ENCODE measurements around the gene YJEFN3.

YJEFN3 gene

GRCh38 chr19:19507354-19507753 is 21.4 kb upstream of the YJEFN3 start:
- no peak for TF ChIP-seq BHLHE40 (IDR thresholded peaks at IDR 0.05; ENCODE audit: borderline replicate concordance)
- TF ChIP-seq ZNF384 (IDR thresholded peaks at IDR 0.05): no peak
- TF ChIP-seq SUZ12 (IDR thresholded peaks at IDR 0.05): no peak
- TF ChIP-seq FOXM1 (IDR thresholded peaks at IDR 0.05; ENCODE audit: borderline replicate concordance): no peak
- no peak for TF ChIP-seq FOXK2 (IDR thresholded peaks at IDR 0.05)
- TF ChIP-seq TARDBP (IDR thresholded peaks at IDR 0.05): no peak
- TF ChIP-seq HDGF (IDR thresholded peaks at IDR 0.05; ENCODE audit: borderline replicate concordance): no peak
- no peak for TF ChIP-seq FOXA1 (IDR thresholded peaks at IDR 0.05)
- no peak for TF ChIP-seq CTBP1 (IDR thresholded peaks at IDR 0.05; ENCODE audit: borderline replicate concordance)
- TF ChIP-seq ARNT (IDR thresholded peaks at IDR 0.05): no peak
- ChIA-PET POLR2A (interaction anchor here (1.6 kb wide), 1 partner anchor 9 kb away, joined by 5 read pairs; the partner anchor contains the start of genes NDUFA13 and TSSK6), CTCF (no interaction called here)
- DNase-seq (ENCODE audit: extremely low spot score): no peak

DNA sequence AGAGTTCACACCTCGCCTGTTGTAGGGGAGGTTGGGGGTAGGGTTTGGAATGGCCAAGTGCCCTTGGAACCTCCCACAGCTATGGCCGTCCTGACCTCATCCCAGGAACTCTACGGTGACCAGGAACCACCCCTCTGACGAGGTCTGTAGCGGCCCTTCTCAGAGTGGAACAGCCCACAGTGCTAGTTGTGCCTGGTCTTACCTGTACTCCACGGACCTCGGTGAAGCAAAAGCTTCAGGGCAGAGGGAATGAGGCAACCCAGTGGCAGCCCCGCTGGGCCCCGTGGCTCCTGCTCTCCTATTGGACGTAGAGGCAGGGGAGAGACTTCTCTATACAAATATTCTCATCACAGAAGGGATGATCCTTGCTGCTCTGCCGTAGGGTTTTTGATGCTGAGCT is 20.5 kb upstream of the YJEFN3 start:
- POLR2A ChIA-PET: no interaction called here
- TF ChIP-seq SUZ12 (IDR thresholded peaks at IDR 0.05) (no peak), L3MBTL2 (conservative IDR thresholded peaks at IDR 0.05) (no peak), TARDBP (IDR thresholded peaks at IDR 0.05) (no peak)
- CTCF ChIA-PET: no interaction called here
- DNase-seq (ENCODE audit: extremely low spot score): no peak

GRCh38 chr19:19510432-19510831 is 18.3 kb upstream of the YJEFN3 start:
- TF ChIP-seq TARDBP (IDR thresholded peaks at IDR 0.05) (no peak), SUZ12 (IDR thresholded peaks at IDR 0.05) (no peak), SP1 (IDR thresholded peaks at IDR 0.05) (no peak), L3MBTL2 (conservative IDR thresholded peaks at IDR 0.05) (no peak), NFRKB (IDR thresholded peaks at IDR 0.05) (no peak), BHLHE40 (IDR thresholded peaks at IDR 0.05; ENCODE audit: borderline replicate concordance) (no peak), CTBP1 (IDR thresholded peaks at IDR 0.05; ENCODE audit: borderline replicate concordance) (no peak)
- CTCF ChIA-PET: interaction anchor here (0.6 kb wide), 1 partner anchor 68 kb away, joined by 3 read pairs; no protein-coding TSS in a partner anchor
- DNase-seq (ENCODE audit: extremely low spot score): no peak
- POLR2A ChIA-PET: no interaction called here

DNA sequence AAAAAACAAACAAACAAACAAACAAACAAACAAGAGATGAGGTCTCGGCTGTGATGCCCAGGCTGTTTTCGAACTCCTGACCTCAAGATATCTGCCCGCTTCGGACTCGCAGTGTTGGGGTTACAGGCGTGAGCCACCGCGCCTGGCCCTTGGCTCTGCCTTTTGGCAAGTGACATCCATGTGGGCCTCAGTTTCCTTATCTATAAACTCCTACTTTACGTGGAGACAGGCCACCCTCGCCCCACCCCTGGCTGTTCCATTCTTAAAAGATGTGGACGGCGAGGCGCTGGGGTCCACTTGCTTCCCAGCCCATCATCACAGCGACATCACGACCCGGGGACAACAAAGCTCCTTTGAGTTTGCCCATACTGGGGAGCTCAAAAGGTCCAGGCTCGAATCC is 15.0 kb upstream of the YJEFN3 start:
- TF ChIP-seq PKNOX1 (IDR thresholded peaks at IDR 0.05) (no peak), SP1 (IDR thresholded peaks at IDR 0.05) (no peak), FOXA1 (IDR thresholded peaks at IDR 0.05) (no peak), NFRKB (IDR thresholded peaks at IDR 0.05) (no peak), ELF4 (IDR thresholded peaks at IDR 0.05) (no peak), L3MBTL2 (conservative IDR thresholded peaks at IDR 0.05) (no peak), LEF1 (IDR thresholded peaks at IDR 0.05; ENCODE audit: borderline replicate concordance) (no peak), FOXK2 (IDR thresholded peaks at IDR 0.05) (no peak), FOXM1 (IDR thresholded peaks at IDR 0.05; ENCODE audit: borderline replicate concordance) (no peak)
- ChIA-PET CTCF (no interaction called here), POLR2A (interaction anchor here (0.6 kb wide), 1 partner anchor 70 kb away, joined by 3 read pairs; no protein-coding TSS in a partner anchor)
- DNase-seq (ENCODE audit: extremely low spot score): no peak

DNA sequence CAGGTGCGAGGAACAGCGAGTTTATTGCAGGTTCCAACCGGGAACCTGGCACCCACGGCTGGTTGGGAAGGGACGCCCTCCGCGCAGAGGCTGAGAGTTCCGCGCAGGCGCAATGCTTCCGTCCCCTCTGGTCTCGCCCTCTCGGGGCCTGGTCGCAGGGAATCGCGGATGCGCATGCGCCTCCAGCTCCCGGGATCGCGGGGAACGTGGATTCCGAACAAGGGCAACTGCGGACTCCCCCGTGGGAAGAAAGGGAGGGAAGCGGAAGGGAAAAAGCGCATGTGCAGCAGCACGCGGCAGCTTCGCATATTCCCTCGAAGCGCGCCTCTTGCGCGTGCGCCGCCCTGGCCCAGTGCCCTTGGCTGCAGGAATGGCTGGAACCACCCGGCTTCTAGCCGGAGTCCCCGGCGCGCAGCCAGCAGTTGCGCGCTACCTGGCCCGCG is 14.5 kb upstream of the YJEFN3 start:
- ChIA-PET CTCF (no interaction called here), POLR2A (interaction anchor here (0.6 to 1.3 kb wide), 2 partner anchors 9 to 70 kb away, joined by 3 to 5 read pairs; no protein-coding TSS in a partner anchor)
- TF ChIP-seq SUZ12 (IDR thresholded peaks at IDR 0.05): no peak
- TF ChIP-seq ARNT (IDR thresholded peaks at IDR 0.05): no peak
- no peak for TF ChIP-seq FOXA1 (IDR thresholded peaks at IDR 0.05)
- no peak for TF ChIP-seq L3MBTL2 (conservative IDR thresholded peaks at IDR 0.05)
- TF ChIP-seq BHLHE40 (IDR thresholded peaks at IDR 0.05; ENCODE audit: borderline replicate concordance): no peak
- no peak for DNase-seq (ENCODE audit: extremely low spot score)

DNA sequence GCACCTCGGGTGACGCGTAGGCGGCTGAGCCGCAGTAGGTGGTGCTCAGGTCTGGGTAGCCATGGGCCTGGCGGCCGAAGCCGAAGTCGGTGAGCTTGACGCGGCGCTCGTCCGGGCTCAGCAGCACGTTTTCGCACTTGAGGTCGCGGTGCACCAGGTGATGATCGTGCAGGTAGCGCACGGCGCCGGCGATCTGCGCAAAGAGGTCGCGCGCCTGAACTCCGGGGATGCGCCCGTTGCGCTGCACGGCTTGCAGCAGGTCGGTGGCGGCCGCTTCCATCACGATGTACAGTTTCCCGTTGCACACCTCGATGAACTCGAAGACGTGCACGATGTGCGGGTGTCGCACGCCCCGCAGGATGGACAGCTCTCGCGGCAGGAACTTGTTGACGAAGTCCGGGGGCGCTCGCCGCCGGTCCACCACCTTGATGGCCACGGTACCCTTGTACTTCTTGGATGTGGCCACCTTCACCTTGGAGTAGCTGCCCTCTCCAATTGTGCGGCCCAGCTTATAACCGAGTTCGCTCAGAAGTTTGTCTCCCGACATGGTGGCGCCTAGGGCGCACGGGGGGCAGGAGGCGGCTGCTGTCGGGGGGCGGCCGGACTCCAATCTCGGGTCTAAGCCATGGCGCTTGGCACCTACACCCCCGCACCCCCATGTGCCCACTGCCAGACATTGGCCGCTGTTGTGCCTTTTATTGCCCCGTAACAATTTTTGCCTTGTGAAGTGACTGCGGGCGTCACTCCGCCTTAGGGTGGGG is 13.7 kb upstream of the YJEFN3 start, which contains the start of gene TSSK6:
TSSK6 (minus strand) TSS at position 668 of the 761 bp plus-strand sequence; CDS start at position 547, 121 bp downstream.
- DNase-seq (ENCODE audit: extremely low spot score): no peak
- POLR2A ChIA-PET: interaction anchor here (0.6 to 2.3 kb wide), 13 partner anchors 9 to 345 kb away, joined by 3 to 7 read pairs (median 5); partner anchors contain the start of genes GATAD2A and MEF2B
- CTCF ChIA-PET: no interaction called here
- TF ChIP-seq BHLHE40 (IDR thresholded peaks at IDR 0.05; ENCODE audit: borderline replicate concordance) (no peak), NFRKB (IDR thresholded peaks at IDR 0.05) (no peak), SUZ12 (IDR thresholded peaks at IDR 0.05) (no peak), HDGF (IDR thresholded peaks at IDR 0.05; ENCODE audit: borderline replicate concordance) (no peak), ZNF384 (IDR thresholded peaks at IDR 0.05) (no peak), SP1 (IDR thresholded peaks at IDR 0.05) (no peak), LEF1 (IDR thresholded peaks at IDR 0.05; ENCODE audit: borderline replicate concordance) (no peak), FOXK2 (IDR thresholded peaks at IDR 0.05) (no peak), FOXM1 (IDR thresholded peaks at IDR 0.05; ENCODE audit: borderline replicate concordance) (no peak), FOXA1 (IDR thresholded peaks at IDR 0.05) (no peak), L3MBTL2 (conservative IDR thresholded peaks at IDR 0.05) (no peak), TARDBP (IDR thresholded peaks at IDR 0.05) (no peak), ELF4 (IDR thresholded peaks at IDR 0.05) (no peak), CTBP1 (IDR thresholded peaks at IDR 0.05; ENCODE audit: borderline replicate concordance) (no peak), PKNOX1 (IDR thresholded peaks at IDR 0.05) (no peak), ARNT (IDR thresholded peaks at IDR 0.05) (no peak)

Data from HEK293T (cell line).